NCI-H82 treated with DMSO at 0.1 percent for 48 hours (cell line): ENCODE measurements around the gene BAG3.
"Not testable (repeated sequence)": the region's sequence is repeated elsewhere in the genome, so short reads cannot be mapped to it uniquely, and the experiment has no call there.

Source experiments
- DNase-seq: peaks from one replicate; lab custom pipeline; 2025; ENCODE audit not compliant: unreplicated experiment; lab: John Stamatoyannopoulos, UW

The BAG3 gene

GRCh38 chr10:119640384-119640783 is 10.8 kb upstream of the BAG3 start:
- DNase-seq = no peak

- no peak for DNase-seq
Observed at GRCh38 chr10:119640875-119641526, 10.2 kb upstream of the BAG3 start.

GRCh38 chr10:119642556-119643111 is 8.5 kb upstream of the BAG3 start:
- no peak for DNase-seq

GRCh38 chr10:119643306-119644204 is 7.6 kb upstream of the BAG3 start:
- no peak for DNase-seq

- no peak for DNase-seq
Observed at GRCh38 chr10:119644205-119644814, 6.9 kb upstream of the BAG3 start.

GRCh38 chr10:119644994-119645393 is 6.2 kb upstream of the BAG3 start:
- no peak for DNase-seq

GRCh38 chr10:119650062-119650461 is 1.1 kb upstream of the BAG3 start:
- no peak for DNase-seq

- no peak for DNase-seq
Observed at GRCh38 chr10:119651514-119652360, 557 bp downstream of the BAG3 start.

GRCh38 chr10:119652361-119652730 is 1.2 kb downstream of the BAG3 start:
- DNase-seq = peak; percentile 34

GRCh38 chr10:119653209-119653608 is 2.0 kb downstream of the BAG3 start:
- no peak for DNase-seq

GRCh38 chr10:119653916-119654315 is 2.7 kb downstream of the BAG3 start:
- DNase-seq = no peak

GRCh38 chr10:119654540-119654939 is 3.4 kb downstream of the BAG3 start:
- no peak for DNase-seq

- no peak for DNase-seq
Observed at GRCh38 chr10:119655566-119656001, 4.4 kb downstream of the BAG3 start.

GRCh38 chr10:119656760-119657159 is 5.6 kb downstream of the BAG3 start:
- DNase-seq = no peak

GRCh38 chr10:119657725-119658124 is 6.5 kb downstream of the BAG3 start:
- no peak for DNase-seq

GRCh38 chr10:119658274-119658673 is 7.1 kb downstream of the BAG3 start:
- DNase-seq = no peak

- no peak for DNase-seq
Observed at GRCh38 chr10:119659951-119660350, 8.8 kb downstream of the BAG3 start.

GRCh38 chr10:119662076-119662605 is 11.0 kb downstream of the BAG3 start:
- not testable (repeated sequence) for DNase-seq

- peak; percentile 84 for DNase-seq
Observed at GRCh38 chr10:119663866-119664698, 12.9 kb downstream of the BAG3 start.
